DMS 273 (cell line): ENCODE results near the gene PRRT1B.
A peak's percentile ranks its signal among the peaks of the same experiment; 100 is the strongest.
"Not testable (repeated sequence)": the region's sequence is repeated elsewhere in the genome, so short reads cannot be mapped to it uniquely, and the experiment has no call there.

Experiments used
- DNase-seq: peaks from one replicate; lab custom pipeline; 2025; ENCODE audit not compliant: unreplicated experiment; lab: John Stamatoyannopoulos, UW

PRRT1B gene

DNA sequence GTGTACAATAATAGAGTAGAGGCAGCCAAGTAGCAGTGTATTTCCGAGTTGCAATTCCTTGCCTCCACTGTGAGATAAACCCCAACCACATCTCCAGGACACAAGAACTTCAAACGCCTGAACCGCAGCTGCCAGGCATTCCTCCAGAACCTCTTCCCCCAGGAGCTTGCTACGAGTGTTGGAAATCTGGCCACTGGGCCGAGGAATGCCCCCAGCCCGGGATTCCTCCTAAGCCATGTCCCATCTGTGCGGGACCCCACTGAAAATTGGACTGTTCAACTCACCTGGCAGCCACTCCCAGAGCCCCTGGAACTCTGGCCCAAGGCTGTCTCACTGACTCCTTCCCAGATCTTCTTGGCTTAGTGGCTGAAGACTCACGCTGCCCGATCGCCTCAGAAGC lies 3.9 kb downstream of the PRRT1B start:
- DNase-seq = not testable (repeated sequence)

DNA sequence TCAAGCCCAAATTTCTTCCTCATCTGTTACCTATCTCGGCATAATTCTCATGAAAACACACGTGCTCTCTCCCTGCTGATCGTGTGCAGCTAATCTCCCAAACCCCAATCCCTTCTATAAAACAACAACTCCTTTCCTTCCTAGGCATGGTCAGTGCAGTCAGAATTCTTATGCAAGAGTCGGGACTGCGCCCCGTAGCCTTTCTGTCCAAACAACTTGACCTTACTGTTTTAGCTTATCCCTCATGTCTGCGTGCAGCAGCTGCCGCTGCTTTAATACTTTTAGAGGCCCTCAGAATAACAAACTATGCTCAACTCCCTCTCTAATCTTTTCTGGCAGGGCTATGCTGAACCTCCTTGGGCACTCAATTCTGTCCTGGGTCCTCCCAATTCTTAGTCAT lies 5.1 kb downstream of the PRRT1B start:
- not testable (repeated sequence) for DNase-seq

DNA sequence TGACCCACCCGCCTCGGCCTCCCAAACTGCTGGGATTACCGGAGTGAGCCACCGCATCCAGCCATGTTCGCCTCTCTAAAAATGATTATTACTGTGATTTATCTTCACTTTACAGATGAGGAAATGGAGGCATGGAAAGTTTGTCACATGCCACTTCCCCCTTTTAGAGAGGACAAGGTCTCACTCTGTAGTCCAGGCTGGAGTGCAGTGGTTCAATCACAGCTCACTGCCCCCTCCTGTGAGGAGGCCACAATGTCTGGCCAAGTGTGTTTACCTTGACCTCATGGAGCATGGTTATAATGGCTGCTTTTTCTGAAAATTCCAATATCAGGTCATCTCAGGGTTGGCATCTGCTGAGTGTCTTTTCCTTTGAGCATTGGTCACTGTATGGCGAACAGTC lies 6.7 kb downstream of the PRRT1B start:
- DNase-seq = no peak

DNA sequence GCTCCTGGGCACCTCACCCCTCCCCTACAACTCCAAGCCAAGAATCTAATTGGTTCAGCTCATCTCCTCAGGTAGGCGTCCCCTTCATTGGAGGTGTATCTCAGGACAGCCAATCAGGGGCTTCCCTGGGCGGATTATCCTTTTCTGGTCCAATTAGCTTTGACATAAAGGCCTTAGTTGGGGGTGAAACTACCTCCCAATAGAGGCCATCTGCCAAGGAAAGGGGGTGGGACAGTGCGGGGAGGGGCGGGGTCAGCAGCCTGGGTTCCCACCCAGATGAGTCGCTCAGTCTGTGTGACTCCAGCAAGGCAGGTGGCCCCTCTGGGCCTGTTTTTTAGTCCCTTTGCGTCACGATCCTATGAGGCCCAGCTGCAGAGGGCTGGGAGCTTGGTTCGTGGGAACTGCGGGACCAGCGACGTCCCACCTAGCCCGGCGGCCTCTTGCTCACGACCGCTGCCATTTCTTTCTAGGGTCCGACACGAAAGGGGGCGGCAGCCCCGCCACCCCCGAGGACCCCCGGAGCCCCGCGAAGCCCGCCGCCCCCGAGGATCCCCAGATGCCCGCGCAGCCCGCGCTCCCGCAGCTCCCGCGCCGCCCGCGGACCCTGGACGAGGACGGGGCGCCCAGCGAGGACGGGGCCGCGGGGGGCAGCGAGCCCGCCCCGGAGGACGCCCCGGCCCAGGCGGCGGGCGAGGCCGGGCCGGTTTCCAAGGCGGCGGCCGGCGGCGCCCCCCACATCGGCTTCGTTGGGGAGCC lies 8.9 kb downstream of the PRRT1B start:
- DNase-seq = peak; percentile 40

DNA sequence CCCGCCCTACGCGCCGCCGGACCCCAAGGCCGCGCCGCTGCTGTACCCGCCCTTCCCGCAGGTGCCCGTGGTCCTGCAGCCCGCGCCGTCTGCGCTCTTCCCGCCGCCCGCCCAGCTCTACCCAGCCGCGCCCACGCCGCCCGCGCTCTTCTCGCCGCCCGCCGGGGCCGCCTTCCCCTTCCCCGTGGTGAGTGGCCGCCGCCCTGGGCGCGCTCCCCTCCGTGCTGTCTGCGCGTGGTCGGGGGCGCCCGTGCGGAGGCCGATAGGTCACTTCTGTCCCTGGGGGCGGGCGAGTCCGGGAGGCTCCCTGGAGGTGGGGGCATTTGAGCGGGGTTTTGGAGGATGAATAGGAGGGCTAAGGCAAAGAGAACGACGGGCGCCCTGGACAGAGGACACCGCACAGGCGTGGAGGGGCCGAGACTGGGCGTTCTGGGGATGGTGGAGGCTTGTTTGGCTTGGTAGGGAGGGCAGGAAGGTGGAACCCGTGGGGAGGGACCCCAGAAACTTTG lies 9.6 kb downstream of the PRRT1B start:
- DNase-seq = no peak

DNA sequence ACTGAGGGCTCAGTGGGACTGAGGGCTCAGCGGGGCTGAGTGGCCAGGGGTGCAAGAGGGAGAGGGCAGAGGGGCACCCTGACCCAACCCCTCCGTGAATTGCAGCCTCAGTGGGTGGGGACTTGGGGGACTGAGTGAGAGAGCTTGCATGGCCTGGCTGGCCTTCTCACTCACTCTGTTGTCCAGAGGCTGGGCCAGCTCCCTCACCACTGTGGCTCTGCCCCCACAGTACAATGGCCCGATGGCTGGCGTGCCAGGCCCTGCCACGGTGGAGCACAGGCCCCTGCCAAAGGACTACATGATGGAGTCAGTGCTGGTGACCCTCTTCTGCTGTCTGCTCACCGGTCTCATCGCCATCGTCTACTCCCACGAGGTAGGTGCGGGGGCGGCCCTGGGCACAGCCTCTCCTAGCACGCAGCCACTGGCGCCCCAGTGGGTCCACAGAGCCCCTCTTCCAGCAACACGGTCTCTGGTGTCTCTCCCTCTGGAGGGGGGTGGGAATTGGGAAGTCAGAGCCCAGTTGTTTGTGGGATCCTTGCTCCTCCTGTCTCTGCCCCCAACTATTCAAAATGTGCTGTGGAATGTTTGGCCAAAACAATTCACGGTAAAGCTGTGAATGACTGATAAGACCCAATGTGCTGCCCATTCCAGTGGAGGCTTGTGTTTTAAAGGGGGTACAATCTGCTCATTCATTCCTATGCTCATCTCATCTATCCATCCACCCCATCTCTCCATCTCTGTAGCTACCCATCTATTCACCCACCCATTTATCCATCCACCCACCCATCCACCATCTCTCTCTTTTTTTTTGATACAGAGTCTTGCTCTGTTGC lies 10.7 kb downstream of the PRRT1B start:
- DNase-seq = no peak

DNA sequence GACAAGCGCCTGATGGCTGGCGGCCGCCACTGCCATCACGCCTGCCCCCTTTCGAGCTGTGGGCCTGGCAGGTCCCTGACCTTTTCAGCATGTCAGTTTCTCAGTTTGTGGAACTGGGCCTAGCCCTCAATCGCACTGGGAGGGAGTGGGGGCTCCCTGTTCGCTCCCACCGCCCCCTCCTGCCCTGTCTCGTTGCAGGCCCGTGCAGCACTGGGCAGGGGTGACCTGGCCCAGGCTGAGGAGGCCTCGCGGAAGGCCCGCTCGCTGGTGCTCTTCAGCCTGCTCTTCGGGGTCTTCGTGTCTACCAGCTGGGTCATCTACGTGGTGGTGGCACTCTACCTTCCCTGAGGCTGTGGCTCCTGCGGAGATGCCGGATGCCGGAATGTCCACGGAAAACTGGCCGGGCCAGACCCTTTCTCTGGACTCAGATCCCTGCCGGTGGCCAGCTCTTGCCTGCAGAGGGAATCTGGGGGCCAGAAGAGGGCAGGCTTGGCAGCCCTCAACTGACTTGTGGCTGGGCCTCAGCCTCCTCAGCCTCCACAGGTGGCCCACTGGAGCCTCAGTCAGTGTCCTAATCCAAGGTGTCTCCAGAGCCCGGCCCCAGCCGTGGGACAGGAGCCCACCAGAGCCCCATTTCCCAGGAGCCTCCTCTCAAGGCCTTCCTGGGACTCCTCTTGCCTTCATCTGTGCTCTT lies 12.7 kb downstream of the PRRT1B start:
- no peak for DNase-seq

DNA sequence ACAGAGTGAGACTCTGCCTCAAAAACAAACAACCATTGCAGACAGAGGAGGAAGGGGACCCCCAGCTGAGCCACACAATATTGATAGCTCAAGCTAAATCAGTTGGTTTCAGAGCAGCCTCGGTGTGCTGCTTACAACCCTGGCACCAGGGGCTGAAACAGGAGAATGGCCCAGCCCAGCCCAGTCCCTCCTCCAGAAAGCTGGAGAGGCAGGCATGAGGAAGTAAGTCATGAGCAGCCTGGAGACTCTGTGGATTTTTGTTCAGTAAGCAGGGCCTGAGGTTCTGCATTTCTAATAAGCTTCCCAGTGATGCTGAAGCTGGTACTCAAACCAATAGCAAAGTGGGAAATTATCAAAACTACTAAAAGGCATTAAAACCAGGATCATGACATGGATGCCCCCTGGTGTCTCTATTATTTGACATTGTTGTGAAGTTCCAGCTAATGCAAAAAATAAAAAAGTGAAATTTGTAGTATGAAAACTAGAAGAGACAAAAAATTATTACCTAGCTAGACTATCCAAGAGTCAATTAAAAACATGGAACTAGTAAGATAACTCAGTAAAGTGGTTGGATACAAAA lies 14.2 kb downstream of the PRRT1B start:
- DNase-seq = no peak

DNA sequence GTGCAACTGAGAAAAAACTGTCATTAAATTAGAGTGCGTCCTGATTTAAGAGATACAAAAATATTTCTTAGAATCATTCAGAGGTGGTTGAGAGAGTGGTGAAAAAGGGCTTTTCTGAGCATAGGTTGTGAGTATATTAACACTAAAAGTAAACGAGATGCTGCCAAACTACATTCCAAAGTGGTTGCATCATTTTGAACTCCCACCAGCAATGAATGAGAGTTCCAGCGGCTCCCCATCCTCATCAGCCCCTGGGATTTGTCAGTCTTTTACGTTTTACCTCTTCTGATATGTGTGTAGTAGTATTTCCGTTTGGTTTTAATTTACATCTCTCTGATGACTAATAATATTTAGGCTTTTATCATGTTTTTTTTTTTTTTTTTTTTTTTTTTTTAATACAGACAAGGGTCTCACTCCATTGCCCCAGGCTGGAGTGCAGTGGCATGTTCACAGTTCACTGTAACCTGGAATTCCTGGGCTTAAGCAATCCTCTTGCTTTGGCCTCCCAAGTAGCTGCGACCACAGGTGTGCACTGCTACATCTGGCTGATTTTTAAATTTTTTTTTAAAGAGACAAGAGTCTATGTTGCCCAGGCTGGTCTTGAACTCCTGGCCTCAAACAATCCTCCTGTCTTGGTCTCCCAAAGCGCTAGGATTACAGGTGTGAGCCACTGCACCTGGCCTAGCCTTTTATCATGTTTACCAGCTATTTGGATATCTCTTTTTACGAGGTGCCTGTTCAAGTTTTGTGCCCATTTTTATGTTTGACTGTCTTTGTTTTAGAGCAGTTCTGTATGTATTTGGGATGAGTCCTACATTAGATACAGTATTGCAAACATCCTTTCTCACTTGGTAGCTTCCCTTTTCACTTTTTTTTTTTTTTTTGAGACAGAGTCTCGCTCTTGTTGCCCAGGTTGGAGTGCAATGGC lies 17.0 kb downstream of the PRRT1B start:
- no peak for DNase-seq

DNA sequence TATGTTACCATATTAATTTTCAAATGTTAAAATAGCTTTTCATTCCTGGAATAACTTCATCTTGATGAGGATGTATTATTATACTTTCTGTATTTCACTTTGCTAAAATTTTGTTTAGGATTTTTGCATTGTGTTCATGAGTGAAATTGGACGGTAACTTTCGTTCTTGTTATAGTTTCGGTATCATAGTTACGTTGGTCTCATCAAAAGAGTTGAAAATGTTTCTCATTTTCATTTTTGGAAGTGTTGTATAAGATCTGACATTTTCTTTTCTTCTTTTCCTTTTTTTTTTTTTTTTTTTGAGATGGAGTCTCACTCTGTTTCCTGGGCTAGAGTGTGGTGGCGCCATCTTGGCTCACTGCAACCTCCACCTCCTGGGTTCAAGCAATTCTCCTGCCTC lies 20.0 kb downstream of the PRRT1B start:
- no peak for DNase-seq

DNA sequence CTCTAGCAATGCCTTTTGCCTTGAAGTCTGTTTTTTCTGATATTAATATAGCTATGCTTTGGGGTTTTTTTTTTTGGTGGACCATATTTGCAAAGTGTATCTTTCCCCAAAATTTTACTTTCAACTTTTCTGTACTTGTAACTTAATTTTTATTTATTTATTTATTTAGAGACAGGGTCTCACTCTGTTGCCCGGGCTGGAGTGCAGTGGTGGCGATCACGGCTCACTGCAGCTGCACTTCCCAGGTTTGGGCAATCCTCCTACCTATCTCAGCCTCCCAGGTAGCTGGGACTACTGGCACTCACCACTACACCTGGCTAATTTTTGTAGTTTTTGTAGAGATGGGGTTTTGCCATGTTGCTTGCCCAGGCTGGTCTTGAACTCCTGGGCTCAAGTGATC lies 20.8 kb downstream of the PRRT1B start:
- DNase-seq = no peak

DNA sequence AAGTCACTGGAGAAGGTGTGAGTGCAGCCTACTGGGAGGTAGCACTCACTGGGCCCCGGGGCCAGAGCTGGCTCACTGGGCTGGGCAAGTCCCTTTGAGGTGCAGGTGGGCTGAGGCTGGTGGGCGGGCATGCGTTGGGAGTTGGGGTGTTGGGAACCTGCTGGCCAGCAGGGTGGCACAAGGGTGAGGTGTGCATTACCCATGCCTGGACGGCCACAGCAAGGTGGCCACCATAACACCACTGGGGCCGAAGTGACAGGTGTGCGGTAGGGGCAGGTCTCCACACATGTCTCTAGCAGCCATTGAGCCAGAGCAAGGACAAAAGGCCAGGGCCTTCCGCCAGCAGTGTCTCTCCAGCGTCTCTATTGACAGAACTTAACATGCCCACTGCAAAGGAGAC lies 22.6 kb downstream of the PRRT1B start:
- no peak for DNase-seq

DNA sequence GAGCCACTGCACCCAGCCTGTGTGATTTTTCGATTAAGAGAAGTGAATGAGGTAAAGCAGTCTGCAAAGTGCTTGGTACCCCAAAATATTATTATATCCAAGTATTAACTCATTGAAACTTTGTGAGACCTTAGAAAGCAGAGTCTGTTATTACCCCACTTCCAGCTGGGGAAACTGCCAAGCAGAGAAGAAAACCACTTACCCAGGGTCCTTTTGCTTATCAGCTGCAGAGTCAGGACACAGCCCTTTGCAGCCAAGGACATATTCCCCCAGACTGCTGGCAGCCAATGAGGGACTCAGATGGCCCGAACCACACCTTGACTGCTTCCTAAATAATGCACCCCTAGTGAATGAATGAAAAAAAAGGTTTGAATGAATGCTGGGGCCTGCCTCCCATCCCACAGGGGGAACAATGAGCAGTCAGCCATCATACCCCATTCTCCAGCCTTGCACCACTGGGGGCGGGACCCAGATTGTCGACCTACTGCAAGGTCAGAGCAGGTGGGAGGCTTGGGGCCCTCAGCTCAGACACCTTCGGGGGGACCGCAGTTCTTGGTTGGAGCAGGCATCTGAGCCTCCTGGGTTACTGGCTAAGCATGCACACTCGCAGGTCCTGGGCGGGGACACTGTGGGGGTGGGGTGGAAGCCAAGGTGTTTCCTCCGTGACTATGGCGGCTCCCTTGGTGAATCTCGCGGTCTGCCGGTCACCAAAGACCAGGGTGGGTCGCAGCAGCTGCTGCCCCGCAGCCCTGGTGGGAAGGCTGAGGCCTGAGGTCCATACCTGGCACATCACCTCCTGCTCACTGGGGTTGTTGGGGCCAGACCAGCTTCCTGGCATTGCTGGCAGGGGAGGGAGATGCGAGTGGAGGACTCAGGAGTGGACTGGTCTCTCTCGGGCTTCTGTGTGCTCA lies 29.7 kb downstream of the PRRT1B start:
- DNase-seq = no peak

DNA sequence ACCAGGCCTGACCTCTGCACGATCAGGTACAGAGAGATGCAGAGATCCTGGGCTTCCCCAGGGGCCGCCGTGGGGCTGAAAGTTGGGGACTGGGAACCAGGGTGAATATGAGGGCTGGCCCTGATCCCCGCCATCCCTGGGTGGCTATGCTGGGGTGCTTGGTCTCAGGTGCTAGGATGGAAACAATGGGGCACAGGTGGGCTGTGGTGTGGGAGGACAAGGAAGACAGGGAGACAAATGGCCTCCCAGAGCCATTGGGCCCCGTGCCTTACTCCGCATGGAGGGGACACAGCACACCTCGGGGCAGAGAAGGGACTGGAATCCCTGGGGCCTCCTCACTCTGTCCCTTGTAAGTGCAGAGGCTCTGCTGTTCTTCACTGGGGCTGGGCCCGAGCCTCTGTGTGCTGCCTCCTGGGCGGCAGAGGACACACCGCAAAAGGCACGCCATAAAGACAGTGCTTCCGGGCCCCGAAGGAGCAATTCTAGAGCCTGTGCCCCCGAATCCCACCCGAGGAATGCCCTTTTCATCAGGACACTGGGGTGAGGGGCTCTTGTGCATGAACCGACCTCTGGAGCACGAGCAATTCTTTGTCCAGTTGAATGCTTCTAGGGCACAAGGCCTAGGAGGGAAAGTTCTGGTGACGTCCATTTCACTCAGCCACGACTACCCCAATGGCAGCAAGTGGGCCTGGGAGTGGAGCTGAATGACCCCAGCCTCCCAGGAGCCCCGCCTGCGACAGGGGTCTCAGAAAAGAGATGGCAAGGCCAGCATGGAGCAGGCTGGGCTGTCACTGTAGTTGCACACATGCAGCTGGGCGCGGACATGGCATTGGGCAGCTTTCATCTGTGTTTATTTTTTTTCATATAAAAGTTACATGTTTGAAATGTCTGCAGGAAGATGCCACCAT lies 30.9 kb downstream of the PRRT1B start:
- DNase-seq = no peak

DNA sequence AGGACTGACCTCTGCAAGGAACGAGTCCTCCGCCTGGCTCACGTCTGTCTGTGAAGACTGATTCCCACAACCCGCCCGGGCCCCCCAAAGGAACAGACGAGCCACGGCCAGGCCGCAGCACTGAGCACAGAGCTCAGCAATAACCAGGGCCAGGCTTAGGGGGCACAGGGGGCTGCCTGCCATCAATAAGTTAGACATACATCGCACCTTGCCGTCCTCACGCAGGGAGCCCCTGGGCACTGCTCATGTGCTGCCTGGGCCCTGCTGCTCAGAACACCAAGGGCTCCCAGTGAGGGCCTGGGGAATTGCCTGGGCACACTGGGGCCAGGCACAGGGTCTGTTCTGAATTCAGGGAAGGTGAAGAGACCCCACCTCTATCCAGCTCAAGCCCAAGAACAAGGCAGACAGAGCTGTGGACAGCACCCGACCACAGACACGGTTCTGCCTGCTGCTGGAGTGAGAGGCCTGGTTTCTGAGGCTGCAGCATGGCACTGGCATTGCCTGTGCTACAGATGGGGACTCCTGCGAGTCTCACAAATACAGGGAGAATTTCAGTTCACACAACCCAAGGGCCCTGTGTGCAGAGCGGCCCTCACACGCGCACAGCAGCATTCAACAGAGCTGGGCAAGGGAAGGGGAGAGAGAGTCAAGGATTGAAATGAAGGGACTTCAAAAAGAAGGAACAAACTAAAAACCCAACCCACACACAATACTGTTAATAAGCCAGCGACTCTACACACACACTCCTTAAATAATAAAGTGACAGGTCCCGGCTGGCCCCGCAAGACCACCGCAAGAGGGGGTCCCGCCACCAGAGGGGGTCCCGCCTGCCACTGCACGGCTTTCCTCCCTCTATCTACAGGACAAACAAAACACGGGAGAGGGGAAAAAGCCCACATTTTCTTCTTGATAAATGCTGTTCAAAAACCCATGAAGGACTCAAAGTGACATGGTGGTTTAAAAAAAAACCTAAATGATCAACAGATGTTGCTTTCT lies 32.0 kb downstream of the PRRT1B start:
- no peak for DNase-seq

DNA sequence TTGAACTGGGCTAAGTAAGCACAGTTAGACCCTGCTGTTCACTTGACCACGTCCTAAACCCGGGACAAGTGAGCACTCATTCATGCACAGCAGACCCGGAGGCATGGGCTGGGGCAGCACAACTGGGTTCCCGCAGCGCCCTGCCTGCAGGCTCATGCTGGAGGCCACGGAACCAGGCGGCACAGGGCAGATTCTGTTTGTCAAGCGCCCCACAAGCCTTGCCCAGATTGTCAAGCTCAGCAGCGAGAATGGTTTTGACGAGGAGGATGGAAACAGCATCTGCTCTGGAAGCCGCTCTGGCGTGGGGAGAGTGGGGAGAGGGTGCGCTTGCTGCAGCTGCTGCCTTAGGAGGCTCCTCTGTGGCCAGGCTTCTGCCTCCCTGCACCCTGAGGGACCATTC lies 32.7 kb downstream of the PRRT1B start:
- peak; percentile 28 for DNase-seq
